ENCODE data around the gene CREB3L2. TPM values are rescaled to one million over a fixed set of nuclear protein-coding genes. Genes with fewer than 3 reads are reported as not detected.

The CREB3L2 gene
- total and polyA plus RNA-seq, 12 donors: 11.4 to 169 (median 63.1) TPM

- Histone ChIP-seq H3K4me1 (replicated peaks in 1 of 2) (peaks cover 32 to 60% of the 10 kb centered on the region in 2 donors), H3K36me3 (replicated peaks in 1 of 2) (no peaks in the 10 kb centered on the region), H3K9me3 (replicated peaks in 1 of 3) (no peaks in the 10 kb centered on the region), H3K27ac (no peak overlapping the region), H3K4me3 (no peak overlapping the region), H3K27me3 (no peaks in the 10 kb centered on the region)
- intact Hi-C loops (cut with DNase I): no loop called here
- TF ChIP-seq CTCF (IDR thresholded peaks at IDR 0.05): no peak
- no peak for TF ChIP-seq POLR2A (IDR thresholded peaks at IDR 0.05)
- WGBS, 4 donors: 81 to 91% (median 89%) methylated on average over 7 of the region's 7 CpGs
- no peak for DNase-seq
These were observed 54.8 kb downstream of the CREB3L2 start for GRCh38 chr7:137947046-137947445.

- intact Hi-C loops (cut with DNase I): no loop called here
These were observed 55.9 kb downstream of the CREB3L2 start for GRCh38 chr7:137946011-137946410.

GRCh38 chr7:137944168-137944567 is 57.7 kb downstream of the CREB3L2 start:
- Histone ChIP-seq H3K4me3 (no peak overlapping the region), H3K4me1 (replicated peaks in 1 of 2) (peaks cover 30 to 49% of the 10 kb centered on the region in 2 donors), H3K36me3 (replicated peaks in 1 of 2) (no peaks in the 10 kb centered on the region), H3K27ac (peak overlapping the region in 3 of 5 donors; percentile 6 to 84 (median 80)), H3K9me3 (replicated peaks in 1 of 3) (no peaks in the 10 kb centered on the region), H3K27me3 (no peaks in the 10 kb centered on the region)
- TF ChIP-seq CTCF (IDR thresholded peaks at IDR 0.05) (no peak), POLR2A (IDR thresholded peaks at IDR 0.05) (no peak)
- intact Hi-C loops (cut with DNase I): no loop called here
- WGBS, 4 donors: 54 to 72% (median 65%) methylated on average over 6 of the region's 6 CpGs
- no peak for DNase-seq

More at GRCh38 chr7:137946011-137946410, 55.9 kb downstream of the CREB3L2 start:
- H3K4me1 ChIP-seq (replicated peaks in 1 of 2): peaks cover 40 to 62% of the 10 kb centered on the region in 2 donors
- no peak overlapping the region for H3K4me3 ChIP-seq
- TF ChIP-seq CTCF (IDR thresholded peaks at IDR 0.05) (no peak), POLR2A (IDR thresholded peaks at IDR 0.05) (no peak)
- 78 to 87% (median 84%) methylated on average over 3 of the region's 3 CpGs for WGBS, 4 donors
- no peak for DNase-seq
- no peaks in the 10 kb centered on the region for H3K9me3 ChIP-seq (replicated peaks in 1 of 3)
- H3K36me3 ChIP-seq (replicated peaks in 1 of 2): no peaks in the 10 kb centered on the region
- no peaks in the 10 kb centered on the region for H3K27me3 ChIP-seq
- H3K27ac ChIP-seq: no peak overlapping the region

- 57 to 72% (median 63%) methylated on average over 2 of the region's 2 CpGs for WGBS, 4 donors
- no peak overlapping the region for H3K4me3 ChIP-seq
- peak overlapping the region in 4 of 5 donors; percentile 62 to 84 (median 74) for H3K27ac ChIP-seq
- H3K9me3 ChIP-seq (replicated peaks in 1 of 3): no peaks in the 10 kb centered on the region
- H3K36me3 ChIP-seq (replicated peaks in 1 of 2): no peaks in the 10 kb centered on the region
- no peak for TF ChIP-seq POLR2A (IDR thresholded peaks at IDR 0.05)
- TF ChIP-seq CTCF (IDR thresholded peaks at IDR 0.05): no peak
- peak in 6 of 7 donors; percentile 53 to 83 (median 64) for DNase-seq
- no peaks in the 10 kb centered on the region for H3K27me3 ChIP-seq
- peaks cover 27 to 43% of the 10 kb centered on the region in 2 donors for H3K4me1 ChIP-seq (replicated peaks in 1 of 2)
- intact Hi-C loops (cut with DNase I): no loop called here
These were observed 58.7 kb downstream of the CREB3L2 start for GRCh38 chr7:137943132-137943551.

Data from adrenal gland (tissue), 12 donors.